Neural crest cell (in vitro differentiated cells): Measurements from ENCODE around the gene RAB3GAP2. TPM values are rescaled to one million over a fixed set of nuclear protein-coding genes. Genes with fewer than 3 reads are reported as not detected.
"Not testable (repeated sequence)": the region's sequence is repeated elsewhere in the genome, so short reads cannot be mapped to it uniquely, and the experiment has no call there.

Experiments used
- DNase-seq: peaks from one replicate; pipeline ENCODE4 v3.0.0; 2021; ENCODE audit warnings: low read depth, mixed read lengths, low spot score
- H3K27ac Mint-ChIP-seq: one replicate; pipeline ENCODE4 v1.8.0; 2021; ENCODE audit warnings: mild to moderate bottlenecking, mixed read lengths; ENCODE audit not compliant: unreplicated experiment
- H3K27me3 Mint-ChIP-seq: 2 replicates; pipeline ENCODE4 v1.8.0; 2021; ENCODE audit warnings: low read depth, mild to moderate bottlenecking, mixed read lengths
- H3K36me3 Mint-ChIP-seq: 2 replicates; pipeline ENCODE4 v1.8.0; 2021; ENCODE audit warnings: low read depth, mild to moderate bottlenecking, mixed read lengths
- H3K4me1 Mint-ChIP-seq: 2 replicates; pipeline ENCODE4 v1.8.0; 2021; ENCODE audit warnings: mixed read lengths
- H3K4me3 Mint-ChIP-seq: one replicate; pipeline ENCODE4 v1.8.0; 2021; ENCODE audit warnings: mild to moderate bottlenecking, mixed read lengths
- H3K9me3 Mint-ChIP-seq: 2 replicates; pipeline ENCODE4 v1.8.0; 2021; ENCODE audit warnings: mixed read lengths
- CTCF ChIP-seq: fragments of 200-600 bp; sonication (generic); conservative IDR thresholded peaks from 2 replicates; pipeline ENCODE4 v1.5.0; 2021; ENCODE audit warnings: antibody characterized with exemption, mild to moderate bottlenecking
- total RNA-seq: library from RNA; stranded (reverse); gene quantifications from 2 replicates; pipeline ENCODE4 v1.2.1, GENCODE V29; 2021

The RAB3GAP2 gene
- total RNA-seq, 1 donor from 2014 or later = 36.4 TPM

- Mint-ChIP-seq H3K4me1 (peaks cover 6% of the 10 kb centered on the region), H3K4me3 (no peak overlapping the region), H3K27ac (no peak overlapping the region), H3K9me3 (no peaks in the 10 kb centered on the region), H3K27me3 (peaks cover 24% of the 10 kb centered on the region), H3K36me3 (no peaks in the 10 kb centered on the region)
- TF ChIP-seq CTCF = no peak
- no peak for DNase-seq
Observed at GRCh38 chr1:220274251-220274855, 2.1 kb upstream of the RAB3GAP2 start.

- TF ChIP-seq CTCF = no peak
Observed at GRCh38 chr1:220272841-220273090, 513 bp upstream of the RAB3GAP2 start.

GRCh38 chr1:220271706-220272046 lies 577 bp downstream of the RAB3GAP2 start:
- TF ChIP-seq CTCF = no peak

More at GRCh38 chr1:220272841-220273090, 513 bp upstream of the RAB3GAP2 start:
- Mint-ChIP-seq H3K36me3 (peaks cover 7% of the 10 kb centered on the region), H3K27ac (no peak overlapping the region), H3K4me3 (no peak overlapping the region), H3K9me3 (no peaks in the 10 kb centered on the region), H3K27me3 (peaks cover 15% of the 10 kb centered on the region), H3K4me1 (peaks cover 14% of the 10 kb centered on the region)
- no peak for DNase-seq

GRCh38 chr1:220269036-220269435 lies 3.2 kb downstream of the RAB3GAP2 start:
- Mint-ChIP-seq H3K4me3 (no peak overlapping the region), H3K36me3 (peaks cover 24% of the 10 kb centered on the region), H3K9me3 (peaks cover 3% of the 10 kb centered on the region), H3K27me3 (no peaks in the 10 kb centered on the region), H3K4me1 (peaks cover 14% of the 10 kb centered on the region), H3K27ac (no peak overlapping the region)
- TF ChIP-seq CTCF = no peak
- no peak for DNase-seq

More at GRCh38 chr1:220271706-220272046, 577 bp downstream of the RAB3GAP2 start:
- Mint-ChIP-seq H3K4me1 (peaks cover 14% of the 10 kb centered on the region), H3K9me3 (no peaks in the 10 kb centered on the region), H3K27me3 (peaks cover 12% of the 10 kb centered on the region), H3K36me3 (peaks cover 15% of the 10 kb centered on the region), H3K27ac (no peak overlapping the region), H3K4me3 (no peak overlapping the region)
- no peak for DNase-seq

GRCh38 chr1:220267630-220268029 lies 4.6 kb downstream of the RAB3GAP2 start:
- Mint-ChIP-seq H3K36me3 (peaks cover 34% of the 10 kb centered on the region), H3K9me3 (peaks cover 6% of the 10 kb centered on the region), H3K4me3 (no peak overlapping the region), H3K27me3 (no peaks in the 10 kb centered on the region), H3K4me1 (peaks cover 10% of the 10 kb centered on the region), H3K27ac (no peak overlapping the region)
- TF ChIP-seq CTCF = no peak
- no peak for DNase-seq

- Mint-ChIP-seq H3K36me3 (peaks cover 68% of the 10 kb centered on the region), H3K9me3 (peaks cover 24% of the 10 kb centered on the region)
- H3K4me1 Mint-ChIP-seq = not testable (repeated sequence)
Observed at GRCh38 chr1:220260228-220260627, 12.0 kb downstream of the RAB3GAP2 start.

GRCh38 chr1:220259756-220260155 lies 12.5 kb downstream of the RAB3GAP2 start:
- peaks cover 70% of the 10 kb centered on the region for H3K36me3 Mint-ChIP-seq
- H3K27me3 Mint-ChIP-seq, H3K27ac Mint-ChIP-seq, H3K4me3 Mint-ChIP-seq, DNase-seq, H3K4me1 Mint-ChIP-seq: not testable (repeated sequence)
- H3K9me3 Mint-ChIP-seq = peaks cover 24% of the 10 kb centered on the region

More at GRCh38 chr1:220260228-220260627, 12.0 kb downstream of the RAB3GAP2 start:
- not testable (repeated sequence) for DNase-seq, H3K27ac Mint-ChIP-seq, H3K27me3 Mint-ChIP-seq, H3K4me3 Mint-ChIP-seq

- H3K9me3 Mint-ChIP-seq = peaks cover 27% of the 10 kb centered on the region
- H3K4me1 Mint-ChIP-seq, H3K27me3 Mint-ChIP-seq, H3K4me3 Mint-ChIP-seq, H3K27ac Mint-ChIP-seq, DNase-seq: not testable (repeated sequence)
- peaks cover 78% of the 10 kb centered on the region for H3K36me3 Mint-ChIP-seq
Observed at GRCh38 chr1:220256194-220256593, 16.1 kb downstream of the RAB3GAP2 start.
